IMR-90 (cell line): ENCODE results near the gene CNOT6. TPM values are rescaled to one million over a fixed set of nuclear protein-coding genes. Genes with fewer than 3 reads are reported as not detected.

ENCODE experiments used
- ATAC-seq: fragments of 200-7000 bp; cut with Tn5 transposase; 2 replicates; pipeline ENCODE4 v1.9.1; 2020; ENCODE audit warnings: low read depth, mild to moderate bottlenecking, moderate library complexity
- BruUV-seq: library from RNA; stranded (reverse); fragments of 400-500 nt; replicated peaks from 2 replicates; lab custom pipeline; 2021; lab: Mats Ljungman, UMichigan
- CTCF ChIA-PET: fragments of 300-600 bp; formaldehyde crosslinking; extraction: SDS; loops from one replicate; lab custom pipeline; 2021; ENCODE audit warnings: antibody characterized with exemption; lab: Yijun Ruan, JAX
- POLR2A ChIA-PET: fragments of 300-600 bp; sonication (Branson Sonifier 250); formaldehyde crosslinking; loops from one replicate; lab custom pipeline; 2022; ENCODE audit warnings: antibody characterized with exemption; ENCODE audit not compliant: unreplicated experiment; lab: Charles Lee
- DNase-seq: peaks from one replicate; pipeline ENCODE4 v3.0.0; 2013
- H2AFZ ChIP-seq: replicated peaks from 2 replicates; pipeline ENCODE3; 2013; ENCODE audit warnings: low read length, mild to moderate bottlenecking; ENCODE audit not compliant: poor library complexity
- H2AK5ac ChIP-seq: 2 replicates; pipeline ENCODE4 v1.6.1; 2013; ENCODE audit warnings: low read depth, low read length, inconsistent platforms
- H2AK9ac ChIP-seq: replicated peaks from 2 replicates; pipeline ENCODE3; 2013; ENCODE audit warnings: mild to moderate bottlenecking, low read depth, low read length, moderate library complexity; ENCODE audit not compliant: poor library complexity
- H2BK120ac ChIP-seq: 2 replicates; pipeline ENCODE4 v1.6.1; 2013; ENCODE audit warnings: low read depth, low read length, inconsistent platforms
- H2BK15ac ChIP-seq: 3 replicates; pipeline ENCODE4 v1.6.1; 2013; ENCODE audit warnings: low read depth, low read length, inconsistent platforms
- H2BK20ac ChIP-seq: 2 replicates; pipeline ENCODE4 v1.6.1; 2013; ENCODE audit warnings: low read depth, mild to moderate bottlenecking, inconsistent platforms, low read length, moderate library complexity
- H2BK5ac ChIP-seq: 2 replicates; pipeline ENCODE4 v1.6.1; 2013; ENCODE audit warnings: mild to moderate bottlenecking, low read depth, low read length, inconsistent platforms; ENCODE audit not compliant: poor library complexity, severe bottlenecking
- H3K14ac ChIP-seq: replicated peaks from 2 replicates; pipeline ENCODE4 v1.6.1; 2013; ENCODE audit warnings: low read depth, low read length, inconsistent platforms
- H3K18ac ChIP-seq: 2 replicates; pipeline ENCODE4 v1.6.1; 2013; ENCODE audit warnings: low read depth, low read length, control low read depth
- H3K23ac ChIP-seq: 2 replicates; pipeline ENCODE4 v1.6.1; 2013; ENCODE audit warnings: low read depth, low read length, inconsistent platforms
- H3K27ac ChIP-seq: 2 replicates; pipeline ENCODE4 v1.5.1; 2013; ENCODE audit warnings: mild to moderate bottlenecking, control low read depth, low read length; ENCODE audit not compliant: insufficient read depth
- H3K27me3 ChIP-seq: 2 replicates; pipeline ENCODE4 v1.6.1; 2013; ENCODE audit warnings: low read length; ENCODE audit not compliant: control insufficient read depth, insufficient read depth
- H3K36me3 ChIP-seq: 2 replicates; pipeline ENCODE4 v1.6.1; 2013; ENCODE audit warnings: low read length, mixed read lengths; ENCODE audit not compliant: control insufficient read depth, insufficient read depth
- H3K4ac ChIP-seq: 2 replicates; pipeline ENCODE4 v1.6.1; 2013; ENCODE audit warnings: low read depth, low read length, inconsistent platforms
- H3K4me1 ChIP-seq: 2 replicates; pipeline ENCODE4 v1.6.1; 2013; ENCODE audit warnings: low read length, mixed read lengths; ENCODE audit not compliant: control insufficient read depth, insufficient read depth
- H3K4me2 ChIP-seq: 2 replicates; pipeline ENCODE4 v1.6.1; 2013; ENCODE audit warnings: low read depth, mild to moderate bottlenecking, control low read depth, low read length, moderate library complexity
- H3K4me3 ChIP-seq: 2 replicates; pipeline ENCODE4 v1.5.1; 2013; ENCODE audit warnings: low read depth, mild to moderate bottlenecking, control low read depth, low read length, moderate library complexity; ENCODE audit not compliant: insufficient read depth
- H3K56ac ChIP-seq: 2 replicates; pipeline ENCODE4 v1.6.1; 2013; ENCODE audit warnings: low read length, inconsistent platforms; ENCODE audit not compliant: insufficient read depth; ENCODE audit errors: extremely low read depth
- H3K79me1 ChIP-seq, 2 experiments: 2 replicates each; pipeline ENCODE4 v1.6.1; 2013; ENCODE audit warnings: low read length in 2 of 2, inconsistent platforms in 1 of 2, low read depth in 1 of 2
- H3K9ac ChIP-seq: 2 replicates; pipeline ENCODE4 v1.6.1; 2013; ENCODE audit warnings: low read depth, low read length, control low read depth
- H3K9me1 ChIP-seq: 2 replicates; pipeline ENCODE4 v1.6.1; 2013; ENCODE audit warnings: low read length, inconsistent platforms; ENCODE audit not compliant: insufficient read depth
- H3K9me3 ChIP-seq: 2 replicates; pipeline ENCODE4 v1.6.1; 2013; ENCODE audit warnings: low read length; ENCODE audit not compliant: control insufficient read depth, insufficient read depth
- H4K20me1 ChIP-seq: 2 replicates; pipeline ENCODE4 v1.6.1; 2013; ENCODE audit warnings: low read length, inconsistent platforms; ENCODE audit not compliant: insufficient read depth
- H4K5ac ChIP-seq: 2 replicates; pipeline ENCODE4 v1.6.1; 2013; ENCODE audit warnings: mild to moderate bottlenecking, low read depth, low read length, control low read depth
- H4K8ac ChIP-seq, 2 experiments: 2 replicates each; pipeline ENCODE4 v1.6.1; 2013; ENCODE audit warnings: low read depth in 2 of 2, low read length in 2 of 2, control low read depth in 1 of 2, inconsistent platforms in 1 of 2
- H4K91ac ChIP-seq: 2 replicates; pipeline ENCODE4 v1.6.1; 2013; ENCODE audit warnings: low read depth, low read length, inconsistent platforms; ENCODE audit not compliant: insufficient read depth
- CEBPB ChIP-seq: IDR thresholded peaks from 2 replicates; pipeline ENCODE4 v1.6.1; 2012; ENCODE audit warnings: low read depth, low read length, improper control_type of control experiment
- CTCF ChIP-seq: conservative IDR thresholded peaks from 2 replicates; pipeline ENCODE4 v1.5.1; 2012; ENCODE audit warnings: mild to moderate bottlenecking, low read depth, low read length, improper control_type of control experiment
- FOS ChIP-seq: fragments of 150-350 bp; IDR thresholded peaks from 2 replicates; pipeline ENCODE4 v1.6.1; 2016; ENCODE audit warnings: low read depth, low read length
- MAZ ChIP-seq: IDR thresholded peaks from 2 replicates; pipeline ENCODE4 v1.6.1; 2012; ENCODE audit warnings: low read depth, mild to moderate bottlenecking, low read length, improper control_type of control experiment, moderate library complexity, borderline replicate concordance
- RAD21 ChIP-seq: IDR thresholded peaks from 2 replicates; pipeline ENCODE4 v1.6.1; 2012; ENCODE audit warnings: low read length, improper control_type of control experiment
- SMC3 ChIP-seq: fragments of 150-350 bp; IDR thresholded peaks from 2 replicates; pipeline ENCODE4 v1.6.1; 2016; ENCODE audit warnings: low read depth, mild to moderate bottlenecking, antibody characterized with exemption, low read length, moderate library complexity
- WGBS, 2 experiments: methylation state at CpG; one replicate each; pipeline versions ENCODE4 v1.1.5 to v1.1.7; 2013; ENCODE audit warnings: missing lambda C conversion rate in 2 of 2; ENCODE audit not compliant: insufficient read length in 1 of 2; ENCODE audit errors: extremely low coverage in 2 of 2; 5-methylcytosine and 5-hydroxymethylcytosine counted together
- dilution Hi-C: fragments of 300-500 bp; cut with HindIII; formaldehyde crosslinking; loops from one replicate; pipeline ENCODE4 v1.14.3; 2018; ENCODE audit warnings: low sequenced_read_pairs; ENCODE audit not compliant: unreplicated experiment
- in situ Hi-C: fragments of 300-500 bp; cut with MboI; formaldehyde crosslinking; loops from 3 replicates; pipeline ENCODE4 v1.14.3; 2019; ENCODE audit warnings: low sequenced_read_pairs, inconsistent platforms, mixed read lengths
- intact Hi-C: fragments of 100-400 bp; cut with micrococcal nuclease; formaldehyde crosslinking; loops from 2 replicates; pipeline ENCODE4 v1.10.0; 2022
- polyA plus RNA-seq, 3 experiments: library from polyadenylated mRNA; depleted of rRNA; stranded (reverse); fragments of >200 nt; gene quantifications; 2 replicates each; pipeline ENCODE4 v1.2.3, GENCODE V29; 2012; ENCODE audit warnings: low replicate concordance in 1 of 3
- total RNA-seq: library from RNA; depleted of rRNA; stranded (reverse); fragments of >200 nt; gene quantifications from 2 replicates; pipeline ENCODE4 v1.2.3, GENCODE V29; 2012

Gene CNOT6
- total and polyA plus RNA-seq, 2 of the 4 experiments (the other 2 are of a cell fraction): 9.7 to 10.8 TPM

- no peaks in the 10 kb centered on the region for H3K27me3 ChIP-seq
- peak overlapping the region; percentile 72; the same call in 1 of the 2 replicates for H3K4me2 ChIP-seq
- H3K14ac ChIP-seq: no peak overlapping the region
- ATAC-seq (peak; percentile 81), DNase-seq (peak; percentile 87)
- no peak overlapping the region for H3K56ac ChIP-seq
- no peaks in the 10 kb centered on the region for H3K9me3 ChIP-seq
- intact Hi-C loops (no loop called here), in situ Hi-C loops (no loop called here), dilution Hi-C loops (no loop called here)
- H3K27ac ChIP-seq: peak overlapping the region; percentile 32; the same call in 1 of the 2 replicates
- H3K4me1 ChIP-seq: peaks cover 13% of the 10 kb centered on the region
- peak overlapping the region; percentile 20; the same call in 1 of the 2 replicates for H3K18ac ChIP-seq
- no peak overlapping the region for H2AK9ac ChIP-seq
- H2AK5ac ChIP-seq: no peak overlapping the region
- WGBS, 2 experiments: no CpG with 5 or more reads among the region's 7 CpGs
- no peak overlapping the region for H3K4me3 ChIP-seq
- H2BK15ac ChIP-seq: no peak overlapping the region
- peaks cover 6% of the 10 kb centered on the region; the same call in 1 of the 2 replicates for H3K9me1 ChIP-seq
- no peak overlapping the region for H4K8ac ChIP-seq
- ChIA-PET POLR2A (no interaction called here), CTCF (no interaction called here)
- H2BK20ac ChIP-seq: no peak overlapping the region
- no peak overlapping the region for H3K9ac ChIP-seq
- peaks cover 19% of the 10 kb centered on the region; the same call in 1 of the 2 replicates for H4K20me1 ChIP-seq
- BruUV-seq: no TSS peak
- no peak overlapping the region for H4K91ac ChIP-seq
- no peak overlapping the region for H2AFZ ChIP-seq
- H3K36me3 ChIP-seq: peaks cover 10% of the 10 kb centered on the region
- peak overlapping the region; percentile 4; the same call in 1 of the 2 replicates for H3K23ac ChIP-seq
- H2BK5ac ChIP-seq: peak overlapping the region; percentile 71
- H4K5ac ChIP-seq: no peak overlapping the region; the same call in 1 of the 2 replicates
- peaks cover 17 to 28% of the 10 kb centered on the region in 2 experiments for H3K79me1 ChIP-seq
- no peak overlapping the region for H2BK120ac ChIP-seq
- TF ChIP-seq CTCF (no peak), RAD21 (no peak), FOS (no peak), MAZ (no peak), SMC3 (no peak), CEBPB (peak; percentile 85)
- no peak overlapping the region for H3K4ac ChIP-seq
Measured at GRCh38 chr5:180555168-180555921, 61.2 kb downstream of the CNOT6 start.
